T-helper 2 cell (primary cell): Measurements from ENCODE around the gene ZNF774.
"Not testable (repeated sequence)": the region's sequence is repeated elsewhere in the genome, so short reads cannot be mapped to it uniquely, and the experiment has no call there.

Experiments
- DNase-seq, 5 experiments: peaks; one replicate each; pipeline versions ENCODE4 v3.0.0 to v3.0.0-alpha.2; 2012 to 2022

Gene ZNF774

DNA sequence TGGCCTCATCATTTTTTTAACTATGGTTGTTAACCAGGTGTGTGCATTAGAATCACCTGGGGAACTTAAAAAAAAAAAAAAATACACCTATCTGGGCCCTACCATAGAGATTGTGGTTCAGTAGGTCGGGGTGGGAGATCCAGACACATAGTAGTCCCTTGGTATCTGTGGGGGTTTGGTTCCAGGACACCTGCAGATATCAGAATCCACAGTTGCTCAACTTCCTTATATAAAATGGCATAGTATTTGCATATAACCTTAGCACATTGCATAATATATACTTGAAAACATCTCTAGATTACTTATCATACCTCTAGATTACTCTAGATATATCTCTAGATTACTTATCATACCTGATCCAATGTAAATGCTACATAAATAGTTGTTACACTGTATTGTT lies 41.0 kb downstream of the ZNF774 start:
- no peak for DNase-seq

DNA sequence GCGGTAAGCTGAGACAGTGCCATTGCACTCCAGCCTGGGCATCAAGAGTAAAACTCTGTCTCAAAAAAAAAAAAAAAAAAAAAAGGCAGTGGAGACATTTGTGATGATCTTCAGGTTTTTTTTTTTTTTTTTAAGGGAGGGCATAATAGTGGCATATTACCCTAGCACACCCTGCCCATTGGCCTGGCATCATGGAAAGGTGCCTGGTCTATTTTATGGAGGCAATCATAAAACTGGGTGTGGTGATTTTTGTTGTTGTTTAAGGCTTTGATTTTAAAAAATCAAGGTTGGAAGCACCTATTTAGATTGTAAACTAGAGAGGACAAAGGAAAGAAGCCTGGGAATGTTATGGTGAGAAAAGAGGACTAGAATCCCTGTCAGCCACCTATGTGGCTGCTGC lies 42.0 kb downstream of the ZNF774 start:
- DNase-seq: no peak

DNA sequence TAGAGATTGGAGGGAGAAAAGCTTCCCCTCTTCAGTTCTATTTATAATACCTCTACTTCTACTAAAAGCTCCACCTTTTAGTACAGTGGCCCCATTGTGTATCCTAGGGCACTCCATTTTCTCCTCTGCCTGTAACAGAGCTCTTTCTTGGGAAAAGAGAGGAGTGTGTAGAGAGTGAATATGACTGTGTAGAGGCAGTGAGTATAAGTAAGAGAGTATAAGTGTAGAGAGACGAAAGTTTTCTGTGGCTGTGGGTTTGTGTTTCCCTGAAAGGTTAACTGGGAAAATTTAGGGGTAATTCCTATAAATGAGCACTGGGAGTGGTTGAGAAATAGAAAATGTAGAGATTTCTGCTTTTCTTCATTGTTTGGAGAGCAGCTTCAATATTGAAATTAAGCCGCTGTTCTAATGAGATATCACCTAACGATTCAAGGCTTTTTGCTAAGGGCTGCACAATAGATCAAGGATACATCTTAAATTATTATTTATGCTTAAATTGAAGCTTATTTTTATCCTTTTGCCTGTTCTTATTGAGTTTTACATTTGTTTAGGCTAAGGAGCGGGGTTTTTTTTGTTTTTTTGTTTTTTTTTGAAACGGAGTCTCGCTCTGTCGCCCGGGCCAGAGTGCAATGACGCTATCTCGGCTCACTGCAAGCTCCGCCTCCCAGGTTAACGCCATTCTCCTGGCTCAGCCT lies 42.8 kb downstream of the ZNF774 start:
- no peak for DNase-seq

DNA sequence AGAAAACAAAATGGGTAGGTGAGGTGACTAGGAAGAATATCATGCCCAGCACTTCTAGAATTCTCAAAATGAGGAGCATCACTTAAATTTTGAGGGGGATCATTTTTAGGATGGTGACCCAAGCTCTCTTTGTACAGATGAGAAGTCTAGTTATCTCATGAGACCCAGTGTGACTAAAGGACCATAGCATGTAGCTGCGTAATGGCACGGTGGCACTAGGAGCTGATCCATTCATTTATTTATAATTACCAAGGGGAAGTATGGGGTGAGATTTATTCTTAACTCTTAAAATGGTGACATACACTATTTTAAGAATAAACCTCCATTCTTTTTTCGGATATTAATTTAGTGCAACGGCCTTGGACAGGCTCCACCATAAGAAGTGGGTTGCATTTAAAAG lies 44.2 kb downstream of the ZNF774 start:
- DNase-seq: no peak

DNA sequence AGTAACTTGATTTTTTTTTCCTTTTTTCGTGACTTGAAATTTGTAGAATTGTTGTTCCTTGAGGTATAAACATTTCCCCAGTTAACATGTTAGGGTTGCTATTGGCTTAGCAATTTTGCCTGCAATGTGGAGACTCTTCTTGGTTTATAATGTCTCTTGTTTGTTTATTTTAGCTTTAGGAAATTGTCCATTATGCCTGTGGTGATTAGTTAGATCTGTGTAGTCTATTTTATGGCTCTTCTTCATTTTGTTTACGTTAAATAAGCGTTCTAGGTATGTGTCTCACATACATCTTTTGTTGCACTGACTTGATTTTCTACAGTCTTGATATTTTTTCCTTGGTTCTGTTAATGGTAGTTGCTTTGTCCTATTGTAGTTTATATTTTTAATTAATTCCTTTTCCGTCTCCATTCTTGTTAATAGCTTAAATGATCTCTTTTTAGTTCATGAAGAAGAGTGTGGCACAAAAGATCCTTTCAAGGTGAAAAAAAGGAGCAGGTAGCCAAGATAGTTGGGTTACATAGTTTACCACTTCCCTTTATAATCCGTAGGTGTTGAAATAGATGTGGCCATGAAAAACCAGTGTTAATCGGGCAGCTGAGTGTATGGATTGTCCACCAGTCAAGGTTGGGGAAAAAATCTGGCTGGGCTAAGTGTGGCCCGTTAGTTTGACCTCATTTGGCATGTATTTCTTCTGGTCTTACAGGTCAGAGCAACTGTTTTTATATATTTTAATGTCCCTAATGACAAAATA lies 48.1 kb downstream of the ZNF774 start:
- peak in 1 of 5 experiments; percentile 44 for DNase-seq

GRCh38 chr15:90400759-90401314 lies 48.8 kb downstream of the ZNF774 start:
- peak; percentile 15 to 91 (median 63) for DNase-seq

DNA sequence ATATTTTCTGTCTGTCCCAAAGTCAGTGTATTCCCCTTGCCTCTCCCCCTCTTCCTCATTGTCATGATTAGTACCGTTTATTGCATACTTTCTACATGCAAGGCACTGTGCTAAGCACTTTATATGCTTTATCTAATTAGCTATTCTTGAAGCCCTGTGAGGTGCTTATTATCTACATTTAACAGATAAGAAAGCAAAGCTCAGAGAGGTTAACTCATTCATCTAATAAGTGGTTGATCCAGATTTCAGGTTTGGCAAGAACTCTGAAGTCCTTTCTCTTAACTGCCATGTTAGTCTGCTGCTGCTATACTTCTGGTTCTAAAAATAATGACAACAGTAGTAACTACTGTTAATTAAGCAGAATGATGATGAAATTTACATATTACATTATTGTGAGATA lies 49.4 kb downstream of the ZNF774 start:
- DNase-seq: no peak

DNA sequence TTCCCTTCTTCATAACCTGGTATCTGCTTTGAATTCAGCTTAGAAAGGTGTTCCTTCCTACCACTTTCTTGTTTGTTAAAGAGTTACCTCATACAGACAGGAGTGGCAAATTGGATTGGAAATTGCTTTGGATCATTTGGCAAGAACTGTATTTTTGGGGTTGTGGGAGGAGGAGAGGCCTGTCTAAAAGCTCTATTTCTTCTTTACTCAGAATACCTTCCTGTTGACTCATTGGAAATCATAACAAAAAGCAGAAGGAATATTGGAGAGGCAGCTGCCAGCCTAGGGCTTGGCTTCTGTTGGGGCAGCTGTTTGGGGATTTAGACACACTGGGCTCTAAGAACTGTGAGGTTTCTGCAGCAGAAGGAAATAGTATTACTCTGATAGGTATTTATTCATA lies 50.1 kb downstream of the ZNF774 start:
- no peak for DNase-seq

- DNase-seq: no peak
Observed at GRCh38 chr15:90402767-90403166, 50.7 kb downstream of the ZNF774 start.

GRCh38 chr15:90405055-90405607 lies 53.0 kb downstream of the ZNF774 start:
- no peak for DNase-seq

- no peak for DNase-seq
Observed at GRCh38 chr15:90407336-90407735, 55.3 kb downstream of the ZNF774 start.

DNA sequence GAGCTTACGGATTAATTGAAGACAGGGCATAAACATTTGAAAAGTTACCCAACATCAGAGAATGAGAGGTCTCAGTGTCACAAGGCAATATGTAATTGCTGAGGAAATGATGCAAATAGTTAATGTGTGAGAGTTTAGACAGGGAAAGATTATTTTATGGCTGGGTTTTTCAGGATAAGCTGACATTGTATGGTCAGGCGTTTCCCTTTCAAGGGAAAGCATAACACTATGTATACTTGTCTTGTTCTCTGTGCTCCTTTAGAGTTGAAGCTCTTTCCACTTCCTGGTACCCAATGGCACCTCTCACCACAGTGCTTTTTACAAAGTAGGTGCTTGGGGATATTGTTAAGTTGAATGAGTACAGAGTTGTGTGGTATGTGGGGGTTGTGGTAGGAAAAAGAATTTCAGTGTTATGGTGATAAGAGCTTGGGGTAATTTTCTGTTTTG lies 55.8 kb downstream of the ZNF774 start:
- peak in 2 of 5 experiments; percentile 75 to 93 for DNase-seq

DNA sequence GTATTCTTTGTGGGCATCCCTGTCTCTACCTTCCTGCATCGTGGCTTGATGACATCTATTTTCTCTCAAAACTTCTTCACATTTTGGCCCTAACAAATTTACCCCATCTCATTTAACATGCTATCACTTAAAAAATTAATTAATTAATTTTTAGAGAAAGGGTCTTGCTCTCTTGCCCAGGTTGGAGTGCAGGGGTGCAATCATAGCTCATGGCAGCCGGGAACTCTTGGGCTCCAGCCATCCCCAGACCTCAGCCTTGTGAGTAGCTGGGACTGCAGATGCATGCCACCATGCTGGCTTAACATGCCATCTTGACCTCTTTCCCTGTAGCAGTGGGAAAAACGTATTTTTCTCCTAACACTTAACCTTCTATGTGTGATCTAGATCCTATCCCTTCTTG lies 56.6 kb downstream of the ZNF774 start:
- no peak for DNase-seq

- DNase-seq: not testable (repeated sequence)
Observed at GRCh38 chr15:90409587-90409986, 57.5 kb downstream of the ZNF774 start.

GRCh38 chr15:90410316-90410715 lies 58.2 kb downstream of the ZNF774 start:
- DNase-seq: not testable (repeated sequence)

DNA sequence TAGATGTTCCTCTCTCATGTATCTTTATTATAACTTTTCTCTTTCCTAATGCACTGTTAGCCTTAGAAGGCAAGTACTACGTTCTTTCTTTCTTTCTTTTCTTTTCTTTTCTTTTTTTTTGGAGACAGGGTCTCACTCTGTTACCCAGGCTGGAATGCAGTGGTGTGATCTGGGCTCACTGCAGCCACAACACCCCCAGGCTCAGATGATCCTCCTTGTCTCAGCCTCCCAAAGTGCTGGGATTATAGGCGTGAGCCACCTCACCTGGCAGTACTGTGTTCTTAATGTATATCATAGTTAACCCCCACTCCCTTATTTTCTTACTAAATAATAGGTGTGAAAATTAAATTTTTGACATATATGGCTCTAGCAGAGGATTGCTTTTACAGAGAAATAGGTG lies 59.1 kb downstream of the ZNF774 start:
- DNase-seq: no peak
